HUDEP-2 (cell line): ENCODE results near the gene PPCS.

Source experiments
- DNase-seq, 76 experiments: peaks; one replicate each; lab custom pipeline; 2025; ENCODE audit not compliant: unreplicated experiment in 76 of 76; lab: John Stamatoyannopoulos, UW

The PPCS gene

DNA sequence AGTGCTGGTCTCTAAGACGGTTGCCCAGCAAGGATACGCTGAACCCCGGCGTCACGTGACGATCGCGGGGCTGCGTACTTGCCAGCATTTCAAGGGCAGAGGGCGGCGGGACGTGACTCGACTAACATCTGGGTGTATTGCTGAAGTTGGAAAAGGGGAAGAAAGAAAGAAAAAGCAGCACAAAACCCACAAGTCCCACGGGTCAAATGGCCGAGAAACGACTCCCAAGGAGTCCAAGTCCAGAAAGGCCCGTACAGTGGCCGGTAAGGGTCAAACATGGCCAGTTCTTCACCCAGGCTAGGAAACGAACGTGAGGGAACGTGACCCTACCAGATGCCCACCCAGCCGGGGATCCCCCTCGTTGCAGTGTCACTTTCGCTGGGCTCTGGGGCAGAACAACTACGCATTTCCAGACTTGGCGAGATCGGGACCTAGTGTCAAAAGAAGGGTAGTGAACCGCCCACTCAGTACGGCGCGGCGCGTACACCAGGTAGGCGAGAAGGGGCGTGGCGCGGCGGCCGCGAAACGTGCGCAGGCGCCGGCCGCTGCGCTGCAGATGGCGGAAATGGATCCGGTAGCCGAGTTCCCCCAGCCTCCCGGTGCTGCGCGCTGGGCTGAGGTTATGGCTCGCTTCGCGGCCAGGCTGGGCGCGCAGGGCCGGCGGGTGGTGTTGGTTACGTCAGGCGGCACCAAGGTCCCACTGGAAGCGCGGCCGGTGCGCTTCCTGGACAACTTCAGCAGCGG is at the start of gene PPCS, which contains the start of gene ZMYND12:
Gene PPCS, plus strand, starts transcription at position 534 of the 744 bp plus-strand sequence. Its CDS starts 23 bp downstream, at position 557.
Gene ZMYND12, minus strand, starts transcription at position 13 of the 744 bp plus-strand sequence. CDS start 25 bp downstream, outside the sequence.
- DNase-seq: peak in 74 of 76 experiments; percentile 11 to 91 (median 71)

DNA sequence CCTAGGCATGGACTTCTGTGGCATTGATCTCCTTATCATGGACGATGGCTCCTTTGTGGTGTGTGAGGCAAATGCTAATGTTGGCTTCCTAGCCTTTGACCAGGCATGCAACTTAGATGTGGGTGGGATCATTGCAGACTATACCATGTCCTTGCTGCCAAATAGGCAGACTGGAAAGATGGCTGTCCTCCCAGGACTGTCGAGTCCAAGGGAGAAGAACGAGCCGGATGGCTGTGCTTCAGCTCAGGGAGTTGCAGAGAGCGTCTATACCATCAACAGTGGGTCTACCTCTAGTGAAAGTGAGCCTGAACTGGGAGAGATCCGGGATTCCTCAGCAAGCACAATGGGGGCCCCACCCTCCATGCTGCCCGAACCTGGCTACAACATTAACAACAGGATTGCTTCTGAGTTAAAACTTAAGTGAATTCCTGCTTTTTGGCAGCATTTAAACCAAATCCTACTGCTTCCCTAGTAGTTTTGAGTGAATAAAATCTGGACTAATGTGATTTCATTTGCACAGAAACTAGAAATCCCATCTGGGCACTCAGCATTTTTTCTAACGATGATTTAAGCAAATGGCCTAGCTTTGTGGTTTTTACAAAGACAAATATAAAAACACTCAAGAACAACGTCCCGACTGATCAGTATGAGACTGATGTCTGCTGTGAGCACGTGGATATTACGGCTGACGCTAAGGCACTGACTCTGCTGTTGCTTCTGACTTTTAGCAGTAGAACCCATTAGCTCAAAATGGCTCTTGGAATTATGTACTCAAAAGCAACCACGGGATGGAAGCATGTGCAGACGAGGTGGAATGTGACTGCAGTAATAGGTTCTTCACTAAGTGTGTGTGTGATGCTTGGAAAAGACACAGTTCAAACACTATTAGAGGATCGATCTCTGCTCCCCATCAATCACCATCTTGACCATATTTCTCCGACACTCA is 41.5 kb upstream of the PPCS start:
- no peak for DNase-seq

GRCh38 chr1:42417166-42417565 is 39.2 kb upstream of the PPCS start:
- DNase-seq: no peak

DNA sequence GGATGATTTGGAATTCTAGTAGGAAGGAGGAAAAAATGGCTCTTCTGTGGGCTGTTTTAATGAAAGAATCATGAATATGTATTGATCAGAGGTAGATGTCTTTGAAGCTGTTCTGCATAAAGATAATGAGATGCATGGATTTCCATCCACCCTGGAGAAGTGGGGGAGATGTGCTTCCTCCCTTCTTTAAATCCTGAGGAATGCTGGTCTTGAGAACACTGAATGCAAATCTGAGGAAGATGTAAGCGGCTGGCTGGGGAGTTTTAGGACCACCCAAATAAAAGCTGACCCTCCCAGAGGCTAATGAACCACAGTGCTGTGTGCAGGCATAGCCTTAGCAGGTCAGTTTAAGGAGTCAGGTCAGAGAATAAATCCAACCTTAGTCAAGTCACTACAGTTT is 37.8 kb upstream of the PPCS start:
- no peak for DNase-seq

DNA sequence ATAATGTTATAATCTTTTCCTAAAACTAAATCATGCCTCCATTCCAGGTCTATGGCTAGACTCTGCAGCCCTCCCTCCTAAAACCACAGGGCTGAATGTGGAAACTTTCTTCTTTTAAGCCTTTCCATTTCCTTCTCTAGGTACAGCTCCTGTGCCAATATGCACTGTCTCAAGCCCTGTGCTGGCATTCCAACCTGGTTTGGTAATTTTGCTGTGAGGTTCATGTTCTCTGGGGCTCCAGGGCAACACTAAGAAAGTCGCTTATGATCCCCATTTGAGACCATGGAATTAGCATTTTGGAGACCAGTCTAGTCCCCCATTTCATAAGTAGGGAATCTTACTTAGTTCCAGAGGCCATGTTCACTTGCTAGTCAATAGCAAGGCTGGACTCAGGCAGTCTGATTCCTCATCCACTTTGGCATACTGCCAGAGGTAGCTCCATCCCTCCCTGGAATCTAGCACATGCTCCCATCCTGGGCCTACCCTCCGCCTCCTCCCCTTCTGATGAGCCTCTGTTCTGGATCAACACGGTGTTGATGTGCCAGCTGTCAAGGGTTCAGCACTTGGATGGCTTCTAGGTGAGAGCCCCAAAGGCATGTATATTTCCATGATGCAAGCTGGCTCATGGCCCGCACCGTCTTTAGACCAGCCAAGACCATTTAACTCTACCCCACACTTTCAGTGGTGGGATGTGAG is 37.1 kb upstream of the PPCS start:
- DNase-seq: no peak

- no peak for DNase-seq
These were observed 36.2 kb upstream of the PPCS start for GRCh38 chr1:42420121-42420520.

DNA sequence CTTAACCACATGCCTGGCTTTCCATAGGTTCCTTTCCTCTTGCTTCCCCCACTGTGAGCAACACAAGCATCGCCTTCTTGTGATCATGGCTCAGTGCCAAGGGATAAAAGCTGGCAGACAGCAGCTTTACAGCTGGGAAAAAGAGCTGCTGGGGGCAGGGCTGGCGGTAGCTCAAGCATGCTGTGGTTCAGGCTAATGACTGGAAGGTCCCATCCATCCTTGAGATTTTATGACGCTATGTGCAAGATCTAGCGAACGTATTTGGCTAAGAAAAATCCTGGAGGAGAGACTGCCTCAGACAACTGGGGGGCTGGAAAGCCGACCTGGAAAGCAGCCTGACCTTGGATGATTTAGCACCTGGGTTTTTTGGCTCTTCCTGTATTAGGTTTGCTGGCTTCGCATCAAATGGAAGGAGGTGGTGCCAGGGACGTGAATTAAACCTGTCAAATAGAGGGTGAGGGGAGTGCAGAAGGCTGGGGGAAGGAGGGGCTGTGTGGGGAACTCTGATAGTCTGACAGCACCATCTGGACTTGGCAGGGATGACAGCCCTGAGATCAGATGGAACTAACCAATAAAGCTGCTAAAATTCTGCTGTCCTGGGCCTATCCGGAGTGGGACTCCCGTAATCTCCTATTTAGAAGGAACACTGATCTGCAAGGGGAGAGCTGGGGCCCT is 35.3 kb upstream of the PPCS start:
- peak in 1 of 76 experiments; percentile 3 for DNase-seq

- DNase-seq: no peak
These were observed 33.6 kb upstream of the PPCS start for GRCh38 chr1:42422737-42423136.

- DNase-seq: no peak
These were observed 32.7 kb upstream of the PPCS start for GRCh38 chr1:42423681-42424080.

- DNase-seq: no peak
These were observed 32.1 kb upstream of the PPCS start for GRCh38 chr1:42424201-42424600.

- no peak for DNase-seq
These were observed 29.1 kb upstream of the PPCS start for GRCh38 chr1:42427240-42427639.

- DNase-seq: no peak
These were observed 26.7 kb upstream of the PPCS start for GRCh38 chr1:42429603-42430002.

DNA sequence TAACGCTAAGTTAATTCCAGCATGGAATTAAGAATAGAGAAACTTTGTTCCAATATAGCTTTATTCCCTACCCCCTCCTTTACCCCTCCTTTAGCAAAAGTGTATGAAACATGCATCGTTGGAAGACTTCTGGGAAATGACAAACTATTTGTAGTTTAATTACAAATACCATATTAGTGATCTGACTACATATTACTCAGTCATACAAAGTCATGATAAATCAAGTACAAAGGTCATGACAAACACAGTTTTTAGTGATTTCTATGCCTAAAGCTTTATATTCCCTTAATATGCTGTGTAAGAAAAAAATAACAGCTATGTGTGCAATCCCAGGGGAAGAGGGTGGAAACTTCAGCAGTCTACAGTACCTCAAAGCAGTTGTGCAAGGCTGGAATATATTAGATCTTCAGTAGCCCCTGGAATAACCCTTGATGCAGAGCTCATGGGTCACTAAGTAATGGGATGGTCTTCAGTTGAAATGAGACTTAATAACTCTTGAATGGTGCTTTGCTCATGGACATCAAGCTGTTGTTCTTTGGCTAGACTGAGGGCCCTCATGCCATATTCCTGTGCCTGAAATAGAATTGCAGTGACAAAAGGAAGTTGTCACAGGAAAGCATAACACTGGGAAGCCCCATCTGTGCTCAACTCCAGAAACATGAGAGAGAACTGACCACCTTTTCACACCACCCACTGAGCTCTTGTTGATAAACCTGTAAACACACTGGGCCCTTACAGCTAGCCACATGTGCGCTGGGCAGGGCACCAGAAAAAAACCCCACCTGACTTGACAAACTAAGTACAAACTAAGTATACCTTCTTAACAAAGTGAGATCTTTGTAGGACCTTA is 25.8 kb upstream of the PPCS start:
- DNase-seq: no peak

GRCh38 chr1:42431514-42431913 is 24.8 kb upstream of the PPCS start:
- DNase-seq: no peak

DNA sequence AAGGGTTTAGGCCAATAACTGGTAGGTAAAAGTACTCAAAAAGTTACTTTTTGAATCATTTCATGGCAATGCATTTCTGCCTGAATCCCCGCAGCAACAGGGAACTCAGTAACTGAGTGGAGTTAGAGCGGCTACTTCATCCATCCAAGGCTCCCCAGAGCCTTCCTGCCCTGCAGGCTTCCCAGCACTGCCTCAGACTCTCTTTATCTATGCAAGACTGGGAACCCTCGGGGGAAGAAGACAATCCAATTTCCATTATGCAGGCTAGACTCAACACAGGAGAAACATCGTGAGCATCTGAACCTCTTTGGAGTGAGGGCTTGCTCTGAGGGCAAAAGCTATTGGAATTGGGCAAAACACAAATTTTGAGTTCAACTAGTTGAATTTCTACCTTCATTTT is 23.6 kb upstream of the PPCS start:
- DNase-seq: no peak

GRCh38 chr1:42433369-42433768 is 23.0 kb upstream of the PPCS start:
- DNase-seq: no peak

DNA sequence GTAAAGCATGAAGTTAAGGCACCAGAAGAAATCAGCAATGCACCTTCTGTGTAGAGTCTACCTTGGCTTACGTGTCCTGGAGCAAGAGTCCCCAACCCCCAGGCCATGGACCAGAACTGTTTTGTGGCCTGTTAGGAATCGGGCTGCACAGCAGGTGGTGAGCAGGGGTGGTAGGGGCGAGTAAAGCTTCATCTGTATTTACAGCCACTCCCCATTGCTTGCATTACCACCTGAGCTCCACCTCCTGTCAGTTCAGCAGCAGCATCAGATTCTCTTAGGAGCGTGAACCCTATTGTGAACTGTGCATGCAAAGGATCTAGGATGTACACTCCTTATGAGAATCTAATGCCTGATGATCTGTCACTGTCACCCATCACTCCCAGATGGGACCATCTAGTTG is 22.0 kb upstream of the PPCS start:
- DNase-seq: no peak

GRCh38 chr1:42439940-42440339 is 16.4 kb upstream of the PPCS start:
- no peak for DNase-seq

- DNase-seq: no peak
These were observed 13.7 kb upstream of the PPCS start for GRCh38 chr1:42442662-42443061.
